ENCODE measurements around the gene SRCAP. TPM values are rescaled to one million over a fixed set of nuclear protein-coding genes. Genes with fewer than 3 reads are reported as not detected.
"Not testable (repeated sequence)": the region's sequence is repeated elsewhere in the genome, so short reads cannot be mapped to it uniquely, and the experiment has no call there.

Gene SRCAP
- total RNA-seq, 2 experiments from 2014 or later: 86.3 to 93.3 TPM

DNA sequence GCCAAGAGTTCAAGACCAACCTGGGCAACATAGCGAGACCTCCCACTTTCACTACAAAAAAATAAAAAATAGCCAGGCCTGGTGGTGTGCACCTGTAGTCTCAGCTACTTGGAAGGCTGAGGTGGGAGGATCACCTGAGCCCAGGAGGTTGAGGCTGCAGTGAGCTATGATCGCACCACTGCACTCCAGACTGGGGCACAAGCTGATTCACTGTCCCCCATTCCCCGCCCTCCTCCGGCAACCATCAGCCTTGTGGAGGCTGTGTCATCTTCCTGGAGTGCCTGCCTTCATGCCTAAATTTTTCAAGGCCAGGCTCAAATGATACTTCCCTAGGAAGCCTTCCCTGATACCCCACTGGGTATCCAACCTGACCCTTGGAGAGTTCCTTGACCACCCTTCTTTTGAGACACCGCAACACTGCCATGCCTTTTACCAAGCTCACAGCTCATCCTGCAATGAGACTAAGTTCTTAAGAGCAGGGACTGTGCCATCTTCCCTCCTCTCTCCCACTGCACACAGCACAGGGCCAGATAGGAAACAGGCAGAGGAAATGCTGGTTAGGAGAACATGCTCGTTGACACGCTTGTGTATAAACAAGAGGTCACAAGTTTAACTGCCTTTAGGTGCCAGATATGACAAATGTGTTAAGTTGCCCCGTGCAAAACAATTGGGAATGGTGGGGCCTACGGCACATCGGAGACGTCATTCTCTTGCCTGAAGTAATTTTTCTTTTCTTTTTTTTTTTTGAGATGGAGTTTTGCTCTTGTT, 3.9 kb upstream of the SRCAP start:
- H3K4me1 Mint-ChIP-seq: peaks cover 40% of the 10 kb centered on the region
- no peak overlapping the region for H3K4me3 Mint-ChIP-seq
- no peaks in the 10 kb centered on the region for H3K9me3 Mint-ChIP-seq (ENCODE audit: low read depth)
- peak overlapping the region; percentile 50 for H3K27ac Mint-ChIP-seq
- CTCF ChIA-PET: interaction anchor here (0.9 to 4.3 kb wide), 9 partner anchors 8 to 63 kb away, joined by 4 to 69 read pairs (median 10); partner anchors contain the start of genes FBRS and PRR14
- peaks cover 2% of the 10 kb centered on the region for H3K27me3 Mint-ChIP-seq
- no peak for DNase-seq
- no peak for ATAC-seq
- peaks cover 9% of the 10 kb centered on the region for H3K36me3 Mint-ChIP-seq

DNA sequence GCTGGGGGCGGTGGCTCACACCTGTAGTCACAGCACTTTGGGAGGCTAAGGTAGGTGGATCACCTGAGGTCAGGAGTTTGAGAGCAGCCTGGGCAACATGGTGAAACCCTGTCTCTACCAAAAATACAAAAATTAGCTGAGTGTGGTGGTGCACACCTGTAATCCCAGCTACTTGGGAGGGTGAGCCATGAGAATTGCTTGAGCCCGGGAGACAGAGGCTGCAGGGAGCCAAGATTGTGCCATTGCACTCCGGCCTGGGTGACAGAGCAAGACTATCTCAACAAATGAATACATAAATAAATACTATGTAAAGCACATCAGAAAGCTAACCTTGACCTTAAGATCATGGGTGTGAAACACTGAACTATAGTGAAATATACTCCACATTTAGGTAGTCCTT, 2.3 kb upstream of the SRCAP start:
- not testable (repeated sequence) for H3K27ac Mint-ChIP-seq; H3K9me3 Mint-ChIP-seq (ENCODE audit: low read depth); H3K27me3 Mint-ChIP-seq; DNase-seq; H3K4me3 Mint-ChIP-seq; ATAC-seq
- CTCF ChIA-PET: interaction anchor here (0.9 to 2.6 kb wide), 10 partner anchors 10 to 81 kb away, joined by 3 to 36 read pairs (median 4); partner anchors contain the start of genes FBRS and PRR14
- Mint-ChIP-seq H3K36me3 (peaks cover 19% of the 10 kb centered on the region), H3K4me1 (peaks cover 48% of the 10 kb centered on the region)

DNA sequence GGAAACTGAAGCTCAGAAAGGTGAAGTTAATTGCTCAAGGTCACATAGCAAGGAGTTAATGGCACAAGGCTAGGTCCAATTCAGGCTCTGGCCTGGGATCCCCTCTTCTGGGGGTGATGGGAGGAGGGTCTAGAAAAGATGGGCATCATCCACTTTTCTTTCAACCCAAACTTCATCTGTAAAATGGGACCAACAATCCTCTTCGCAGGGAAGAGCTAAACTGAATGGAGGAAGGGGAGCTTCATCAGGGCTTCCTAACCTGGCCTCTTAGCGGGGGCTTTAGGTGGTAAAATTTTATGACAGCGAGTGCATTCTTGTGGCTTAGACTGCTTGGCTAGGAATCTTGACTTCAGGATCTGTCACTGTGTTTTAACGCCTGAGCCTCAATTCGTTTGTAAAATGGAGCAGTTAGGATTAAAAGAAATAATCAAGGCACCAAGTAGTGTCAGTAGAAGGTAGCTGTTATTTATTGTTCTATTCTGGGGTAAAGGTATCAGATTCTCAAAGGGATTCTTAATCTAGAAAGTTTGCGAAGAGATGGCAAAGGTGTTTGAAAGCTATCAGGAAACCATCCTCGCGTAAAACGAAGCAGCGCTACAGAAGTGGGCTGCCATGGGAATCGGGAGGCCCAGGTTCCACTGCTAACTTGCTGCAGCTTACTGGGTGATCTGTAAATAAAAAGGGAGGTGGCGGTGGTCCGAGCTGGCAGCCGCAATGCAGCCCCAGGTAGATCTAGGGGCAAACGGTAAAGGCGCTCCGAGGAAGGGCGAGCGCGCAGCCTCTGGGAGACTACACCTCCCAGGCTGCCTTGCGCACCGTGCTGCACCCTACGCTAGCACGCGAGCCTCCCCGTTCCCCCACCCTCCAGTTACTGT, 1.5 kb upstream of the SRCAP start:
- peak overlapping the region; percentile 94 for H3K4me3 Mint-ChIP-seq
- no peaks in the 10 kb centered on the region for H3K9me3 Mint-ChIP-seq (ENCODE audit: low read depth)
- CTCF ChIA-PET: interaction anchor here (0.6 to 2.6 kb wide), 10 partner anchors 18 to 244 kb away, joined by 3 to 36 read pairs (median 4); partner anchors contain the start of genes FBRS and PRR14
- peak overlapping the region; percentile 99 for H3K27ac Mint-ChIP-seq
- peaks cover 19% of the 10 kb centered on the region for H3K36me3 Mint-ChIP-seq
- H3K4me1 Mint-ChIP-seq: peaks cover 45% of the 10 kb centered on the region
- ATAC-seq: peak; percentile 88
- DNase-seq: no peak
- peaks cover 2% of the 10 kb centered on the region for H3K27me3 Mint-ChIP-seq

DNA sequence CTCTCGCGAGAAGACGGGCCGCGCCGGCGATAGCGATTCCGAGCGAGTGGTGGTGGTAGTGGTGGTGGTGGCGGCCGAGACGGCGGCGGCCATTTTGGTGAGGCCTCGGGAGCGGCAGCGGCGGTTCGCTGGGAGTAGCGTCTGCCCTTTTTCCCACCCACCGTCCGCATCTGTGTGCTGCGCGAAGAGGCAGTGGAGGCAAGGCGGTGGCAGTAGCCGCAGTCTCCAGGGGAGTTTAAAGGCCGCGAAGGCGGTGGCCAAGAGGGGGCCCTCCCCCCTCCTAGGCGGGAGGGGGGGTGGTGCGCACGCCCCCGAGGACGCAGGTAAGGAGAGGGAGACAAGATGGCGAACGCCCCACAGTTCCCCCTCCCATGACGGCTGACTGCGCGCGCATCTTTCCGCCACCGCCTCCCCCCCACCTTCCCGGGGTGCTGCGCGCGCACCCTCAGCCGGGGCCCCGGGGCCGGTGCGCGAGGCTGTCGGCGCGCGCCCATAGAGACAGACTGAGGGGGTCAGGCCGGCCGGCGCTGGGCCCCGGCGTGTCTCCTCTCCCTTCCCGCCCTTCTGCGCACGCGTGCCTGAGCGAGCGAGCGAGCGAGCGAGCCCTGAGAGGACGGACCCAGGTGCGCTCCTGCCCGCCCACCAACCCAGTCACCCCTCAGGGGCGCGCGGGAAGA, 694 bp upstream of the SRCAP start:
- Mint-ChIP-seq H3K36me3 (peaks cover 22% of the 10 kb centered on the region), H3K27ac (peak overlapping the region; percentile 99), H3K27me3 (peaks cover 2% of the 10 kb centered on the region), H3K9me3 (ENCODE audit: low read depth) (no peaks in the 10 kb centered on the region), H3K4me3 (peak overlapping the region; percentile 94), H3K4me1 (peaks cover 44% of the 10 kb centered on the region)
- peak; percentile 76 for ATAC-seq
- DNase-seq: peak; percentile 99
- CTCF ChIA-PET: interaction anchor here (0.8 to 2.6 kb wide), 5 partner anchors 32 to 117 kb away, joined by 3 to 36 read pairs (median 3); partner anchors contain the start of genes FBRS and PRR14

DNA sequence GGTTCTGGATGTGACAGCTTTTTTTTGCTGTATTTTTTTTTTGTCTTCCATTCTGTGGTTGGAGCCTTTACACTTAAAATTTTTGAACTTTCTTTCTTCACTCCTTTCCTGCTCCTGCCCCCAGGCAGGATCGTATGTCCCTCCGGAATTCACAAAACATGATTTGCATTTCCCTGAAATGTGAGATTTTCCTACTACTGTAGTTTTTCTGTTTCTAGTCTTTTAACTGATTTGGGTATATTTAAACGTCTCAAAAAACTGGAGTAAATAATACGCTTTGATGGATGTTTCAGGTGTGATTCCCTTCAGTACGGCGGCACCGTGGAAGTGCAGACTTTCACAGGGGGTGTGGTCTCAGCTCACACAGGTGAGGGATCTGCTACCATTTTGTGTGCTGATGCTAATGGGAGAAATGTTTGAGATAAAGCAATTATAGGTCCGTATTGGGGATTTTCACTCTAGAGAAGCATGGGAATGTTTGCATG, 686 bp downstream of the SRCAP start:
- CTCF ChIA-PET: interaction anchor here (0.9 to 1.0 kb wide), 2 partner anchors 115 kb away, joined by 3 read pairs; no protein-coding TSS in a partner anchor
- ATAC-seq: no peak
- H3K27ac Mint-ChIP-seq: peak overlapping the region; percentile 89

DNA sequence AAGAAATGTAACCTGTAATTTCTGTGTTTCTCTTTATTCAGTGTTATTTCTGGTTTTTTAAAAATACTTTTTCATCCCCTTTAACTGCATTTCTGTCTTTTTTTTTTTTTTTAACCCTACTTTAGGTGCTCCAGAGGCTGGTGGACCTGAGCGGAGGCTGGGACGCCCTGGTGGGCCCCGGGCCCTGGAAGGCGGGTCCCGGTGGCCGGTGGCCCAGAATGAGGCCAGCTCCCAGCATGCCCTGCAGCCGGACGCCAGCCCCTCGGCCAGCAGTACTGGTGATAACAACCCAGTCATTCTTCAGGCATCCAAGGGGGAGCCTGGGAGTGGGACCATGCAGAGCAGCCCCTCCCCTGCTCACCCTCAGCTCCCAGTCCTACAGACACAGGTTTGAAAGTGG, 1.5 kb downstream of the SRCAP start:
- Mint-ChIP-seq H3K36me3 (peaks cover 34% of the 10 kb centered on the region), H3K27ac (peak overlapping the region; percentile 5), H3K4me3 (peak overlapping the region; percentile 94), H3K4me1 (peaks cover 26% of the 10 kb centered on the region), H3K27me3 (peaks cover 2% of the 10 kb centered on the region), H3K9me3 (ENCODE audit: low read depth) (no peaks in the 10 kb centered on the region)
- ATAC-seq (no peak), DNase-seq (no peak)
- CTCF ChIA-PET: interaction anchor here (0.9 kb wide), 1 partner anchor 114 kb away, joined by 3 read pairs; no protein-coding TSS in a partner anchor

More for the DNA sequence above, 686 bp downstream of the SRCAP start:
- H3K27me3 Mint-ChIP-seq: peaks cover 2% of the 10 kb centered on the region
- H3K4me1 Mint-ChIP-seq: peaks cover 34% of the 10 kb centered on the region
- DNase-seq: no peak
- H3K4me3 Mint-ChIP-seq: peak overlapping the region; percentile 94
- H3K9me3 Mint-ChIP-seq (ENCODE audit: low read depth): no peaks in the 10 kb centered on the region
- H3K36me3 Mint-ChIP-seq: peaks cover 30% of the 10 kb centered on the region

DNA sequence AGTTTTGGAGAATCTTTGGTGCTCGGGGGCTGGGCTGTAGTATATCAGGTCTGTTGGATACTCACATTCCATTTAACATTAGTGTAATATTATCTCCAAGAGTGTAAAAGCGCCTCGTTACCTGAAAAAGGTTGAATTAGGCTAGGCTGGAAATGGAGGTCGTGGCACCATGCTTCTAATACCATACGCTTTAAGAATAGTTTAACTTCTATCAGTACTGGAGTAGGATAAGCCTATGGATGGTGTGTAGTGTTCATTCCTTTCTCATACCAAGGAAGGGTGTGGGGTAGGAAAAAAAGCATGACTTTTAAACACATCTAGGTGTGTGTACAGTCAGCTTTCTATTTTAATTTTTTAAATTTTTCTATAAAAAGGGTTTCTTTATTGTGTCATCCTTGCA, 2.0 kb downstream of the SRCAP start:
- peaks cover 26% of the 10 kb centered on the region for H3K4me1 Mint-ChIP-seq
- no peaks in the 10 kb centered on the region for H3K9me3 Mint-ChIP-seq (ENCODE audit: low read depth)
- no peak for DNase-seq
- no peak overlapping the region for H3K4me3 Mint-ChIP-seq
- ATAC-seq: no peak
- H3K27ac Mint-ChIP-seq: peak overlapping the region; percentile 5
- CTCF ChIA-PET: no interaction called here
- peaks cover 37% of the 10 kb centered on the region for H3K36me3 Mint-ChIP-seq
- peaks cover 2% of the 10 kb centered on the region for H3K27me3 Mint-ChIP-seq

DNA sequence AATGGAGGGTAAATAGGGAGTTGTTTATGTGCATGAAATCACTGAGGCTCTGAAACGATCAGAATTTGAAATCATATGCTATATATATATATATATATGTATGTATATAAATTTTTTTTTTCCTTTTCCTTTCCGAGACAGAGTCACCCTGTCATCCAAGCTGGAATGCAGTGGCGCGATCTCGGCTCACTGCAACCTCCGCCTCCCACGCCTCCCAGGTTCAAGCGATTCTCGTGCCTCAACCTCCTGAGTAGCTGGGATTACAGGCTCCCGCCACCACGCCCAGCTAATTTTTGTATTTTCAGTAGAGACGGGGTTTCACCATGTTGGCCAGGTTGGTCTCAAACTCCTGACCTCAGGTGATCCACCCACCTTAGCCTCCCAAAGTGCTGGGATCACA, 4.1 kb downstream of the SRCAP start:
- DNase-seq; H3K27me3 Mint-ChIP-seq; H3K4me3 Mint-ChIP-seq; H3K27ac Mint-ChIP-seq; H3K9me3 Mint-ChIP-seq (ENCODE audit: low read depth); ATAC-seq: not testable (repeated sequence)
- CTCF ChIA-PET: interaction anchor here (0.8 kb wide), 1 partner anchor 9 kb away, joined by 4 read pairs; no protein-coding TSS in a partner anchor
- H3K4me1 Mint-ChIP-seq: peaks cover 17% of the 10 kb centered on the region
- peaks cover 53% of the 10 kb centered on the region for H3K36me3 Mint-ChIP-seq

DNA sequence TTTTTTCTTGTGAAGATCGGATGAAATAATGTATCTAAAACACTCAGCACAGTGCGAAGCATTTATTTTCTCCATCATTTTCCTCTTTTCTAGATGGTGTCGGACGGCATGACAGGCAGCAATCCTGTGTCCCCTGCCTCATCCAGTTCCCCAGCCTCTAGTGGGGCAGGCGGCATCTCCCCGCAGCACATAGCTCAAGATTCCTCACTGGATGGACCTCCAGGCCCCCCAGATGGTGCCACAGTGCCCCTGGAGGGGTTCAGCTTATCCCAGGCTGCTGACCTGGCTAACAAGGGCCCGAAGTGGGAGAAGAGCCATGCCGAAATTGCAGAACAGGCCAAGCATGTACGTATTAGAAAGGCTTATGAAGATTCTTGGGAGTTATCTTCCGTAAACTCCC, 5.0 kb downstream of the SRCAP start:
- CTCF ChIA-PET: no interaction called here
- DNase-seq (no peak), ATAC-seq (no peak)
- Mint-ChIP-seq H3K27ac (no peak overlapping the region), H3K9me3 (ENCODE audit: low read depth) (no peaks in the 10 kb centered on the region), H3K36me3 (peaks cover 57% of the 10 kb centered on the region), H3K4me1 (peaks cover 17% of the 10 kb centered on the region), H3K4me3 (no peak overlapping the region), H3K27me3 (no peaks in the 10 kb centered on the region)

DNA sequence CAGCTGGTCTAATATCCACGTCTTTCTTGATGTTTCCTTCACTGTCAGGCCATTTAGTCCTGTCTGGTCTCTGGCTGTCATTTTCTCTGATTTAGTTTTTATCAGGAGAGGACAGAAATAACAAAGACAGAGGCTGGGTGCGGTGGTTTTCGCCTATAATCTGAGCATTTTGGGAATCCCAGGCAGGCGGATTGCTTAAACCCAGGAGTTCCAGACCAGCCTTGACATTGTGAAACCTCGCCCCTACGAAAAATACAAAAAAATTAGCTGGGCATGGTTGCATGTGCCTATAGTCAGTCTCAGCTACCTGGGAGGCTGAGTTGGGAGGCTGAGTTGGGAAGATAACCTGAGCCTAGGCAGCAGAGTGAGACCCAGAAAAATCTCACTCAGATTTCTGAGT, 7.1 kb downstream of the SRCAP start:
- no peak for ATAC-seq
- Mint-ChIP-seq H3K4me3 (no peak overlapping the region), H3K9me3 (ENCODE audit: low read depth) (no peaks in the 10 kb centered on the region), H3K27me3 (no peaks in the 10 kb centered on the region), H3K27ac (no peak overlapping the region), H3K36me3 (peaks cover 64% of the 10 kb centered on the region), H3K4me1 (peaks cover 5% of the 10 kb centered on the region)
- no peak for DNase-seq
- CTCF ChIA-PET: interaction anchor here (0.6 kb wide), 1 partner anchor 9 kb away, joined by 3 read pairs; no protein-coding TSS in a partner anchor

DNA sequence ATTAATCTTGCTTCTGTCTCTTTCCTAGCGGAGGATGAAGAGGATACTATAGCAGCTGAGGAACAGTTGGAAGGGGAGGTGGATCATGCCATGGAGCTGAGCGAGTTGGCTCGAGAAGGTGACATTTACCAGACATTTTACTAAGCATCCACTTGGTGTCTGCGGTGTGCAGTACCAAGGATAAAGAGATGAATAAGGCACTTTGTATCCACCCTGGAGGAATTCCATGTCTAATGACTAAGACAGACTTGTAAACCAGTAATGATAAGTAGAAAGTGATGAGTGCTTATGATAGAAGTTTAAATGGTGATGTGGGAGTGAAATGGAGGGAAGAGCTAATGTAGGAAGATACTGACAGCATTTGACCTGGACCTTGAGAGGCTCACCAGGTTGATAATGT, 12.0 kb downstream of the SRCAP start:
- peaks cover 26% of the 10 kb centered on the region for H3K4me1 Mint-ChIP-seq
- DNase-seq: no peak
- no peak overlapping the region for H3K27ac Mint-ChIP-seq
- peaks cover 78% of the 10 kb centered on the region for H3K36me3 Mint-ChIP-seq
- ATAC-seq: no peak
- CTCF ChIA-PET: no interaction called here
- no peaks in the 10 kb centered on the region for H3K9me3 Mint-ChIP-seq (ENCODE audit: low read depth)
- no peaks in the 10 kb centered on the region for H3K27me3 Mint-ChIP-seq
- H3K4me3 Mint-ChIP-seq: no peak overlapping the region

DNA sequence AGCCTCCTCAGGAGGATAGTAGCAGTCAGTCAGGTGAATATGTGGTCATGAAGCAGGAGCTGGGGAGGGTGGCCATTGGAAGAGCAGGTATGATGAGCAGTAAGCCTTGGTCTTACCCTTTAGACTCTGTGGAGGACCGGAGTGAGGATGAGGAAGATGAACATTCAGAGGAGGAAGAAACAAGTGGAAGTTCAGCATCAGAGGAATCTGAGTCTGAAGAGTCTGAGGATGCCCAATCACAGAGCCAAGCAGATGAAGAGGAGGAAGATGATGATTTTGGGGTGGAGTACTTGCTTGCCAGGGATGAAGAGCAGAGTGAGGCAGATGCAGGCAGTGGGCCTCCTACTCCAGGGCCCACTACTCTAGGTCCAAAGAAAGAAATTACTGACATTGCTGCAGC, 12.7 kb downstream of the SRCAP start:
- Mint-ChIP-seq H3K36me3 (peaks cover 82% of the 10 kb centered on the region), H3K4me1 (peaks cover 34% of the 10 kb centered on the region), H3K4me3 (no peak overlapping the region), H3K27ac (peak overlapping the region; percentile 8), H3K9me3 (ENCODE audit: low read depth) (no peaks in the 10 kb centered on the region), H3K27me3 (no peaks in the 10 kb centered on the region)
- no peak for DNase-seq
- CTCF ChIA-PET: interaction anchor here (1.0 to 1.3 kb wide), 2 partner anchors 10 to 230 kb away, joined by 3 to 4 read pairs; no protein-coding TSS in a partner anchor
- ATAC-seq: no peak
